ENCODE measurements around the gene PERM1. TPM values are rescaled to one million over a fixed set of nuclear protein-coding genes. Genes with fewer than 3 reads are reported as not detected.

The PERM1 gene
- total and polyA plus RNA-seq, 2 of the 13 experiments (the other 11 are each of a cell fraction or from before 2014, with no cell fraction given) = 0.04 to 0.29 TPM

DNA sequence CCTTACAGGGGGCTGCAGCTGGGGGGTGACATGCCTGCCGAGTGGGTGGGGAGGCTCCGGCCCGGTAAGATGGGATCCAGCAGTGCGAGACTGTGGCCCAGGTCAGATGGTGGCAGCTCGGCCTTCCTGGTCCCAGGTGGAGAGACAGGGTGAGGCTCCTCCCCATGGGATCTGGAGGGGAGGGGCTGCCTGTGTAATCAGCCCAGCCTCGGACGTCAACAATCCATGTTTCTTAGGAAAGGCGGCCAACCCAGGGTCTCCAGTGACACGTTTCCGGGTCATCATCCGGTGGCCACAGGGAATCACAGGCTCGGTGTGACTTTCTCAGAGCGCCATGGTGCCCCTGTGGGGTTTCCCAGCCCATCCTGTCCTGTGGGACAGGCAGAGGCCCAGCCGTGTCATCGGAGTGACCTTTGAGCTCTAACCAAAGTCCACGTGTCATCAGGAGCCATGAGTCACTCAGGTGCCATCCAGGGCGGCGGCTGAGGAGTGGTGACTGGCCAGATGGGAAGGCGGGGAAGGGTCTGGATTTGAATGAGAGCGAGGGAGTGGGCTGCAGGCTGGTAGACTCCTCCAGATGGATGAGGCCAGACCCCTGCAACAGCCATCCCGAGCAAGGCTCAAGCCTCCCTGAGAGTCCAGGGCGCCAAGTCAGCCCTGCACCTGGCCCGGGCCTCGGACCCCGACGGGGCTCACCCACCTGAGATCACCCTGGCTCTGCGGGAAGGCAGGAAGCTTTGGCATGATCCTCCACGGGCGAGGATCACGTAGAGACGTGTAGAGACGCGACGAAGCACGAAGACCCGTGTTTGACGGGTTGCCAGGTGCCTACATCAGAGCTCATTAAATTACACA, 24.6 kb upstream of the PERM1 start (continued):
- no peak for TF ChIP-seq ATM (IDR thresholded peaks at IDR 0.05; ENCODE audit: borderline replicate concordance)
- no peak for TF ChIP-seq ZNF260 (CRISPR knock-in tag; IDR thresholded peaks at IDR 0.05; ENCODE audit: borderline replicate concordance, low read depth)
- TF ChIP-seq TBX2 (CRISPR knock-in tag; IDR thresholded peaks at IDR 0.05; ENCODE audit: borderline replicate concordance) = peak; percentile 88
- TF ChIP-seq HNF4G (IDR thresholded peaks at IDR 0.05; ENCODE audit: borderline replicate concordance, low read depth, low read length) = peak; percentile 99
- TF ChIP-seq HNF4G (CRISPR knock-in tag; IDR thresholded peaks at IDR 0.05; ENCODE audit: borderline replicate concordance, low read depth) = peak; percentile 100
- peak; percentile 92 for TF ChIP-seq ZNF746 (CRISPR knock-in tag; IDR thresholded peaks at IDR 0.05)
- no peak for TF ChIP-seq RFX5 (IDR thresholded peaks at IDR 0.05; ENCODE audit: low read depth, low read length)
- TF ChIP-seq, protein P1, sequence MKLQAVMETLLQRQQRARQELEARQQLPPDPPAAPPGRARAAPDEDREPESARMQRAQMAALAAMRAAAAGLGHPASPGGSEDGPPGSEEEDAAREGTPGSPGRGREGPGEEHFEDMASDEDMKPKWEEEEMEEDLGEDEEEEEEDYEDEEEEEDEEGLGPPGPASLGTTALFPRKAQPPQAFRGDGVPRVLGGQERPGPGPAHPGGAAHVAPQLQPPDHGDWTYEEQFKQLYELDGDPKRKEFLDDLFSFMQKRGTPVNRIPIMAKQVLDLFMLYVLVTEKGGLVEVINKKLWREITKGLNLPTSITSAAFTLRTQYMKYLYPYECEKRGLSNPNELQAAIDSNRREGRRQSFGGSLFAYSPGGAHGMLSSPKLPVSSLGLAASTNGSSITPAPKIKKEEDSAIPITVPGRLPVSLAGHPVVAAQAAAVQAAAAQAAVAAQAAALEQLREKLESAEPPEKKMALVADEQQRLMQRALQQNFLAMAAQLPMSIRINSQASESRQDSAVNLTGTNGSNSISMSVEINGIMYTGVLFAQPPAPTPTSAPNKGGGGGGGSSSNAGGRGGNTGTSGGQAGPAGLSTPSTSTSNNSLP (IDR thresholded peaks at IDR 0.05; ENCODE audit: low read depth, low read length) = peak; percentile 40; the same call in 1 of the 2 replicates
- TF ChIP-seq NFKB2 (CRISPR knock-in tag; IDR thresholded peaks at IDR 0.05; ENCODE audit: borderline replicate concordance) = peak; percentile 91; the same call in 1 of the 2 replicates
- peak; percentile 87 for TF ChIP-seq DPF2 (CRISPR knock-in tag; IDR thresholded peaks at IDR 0.05; ENCODE audit: borderline replicate concordance, low read depth)
- TF ChIP-seq, protein P2, sequence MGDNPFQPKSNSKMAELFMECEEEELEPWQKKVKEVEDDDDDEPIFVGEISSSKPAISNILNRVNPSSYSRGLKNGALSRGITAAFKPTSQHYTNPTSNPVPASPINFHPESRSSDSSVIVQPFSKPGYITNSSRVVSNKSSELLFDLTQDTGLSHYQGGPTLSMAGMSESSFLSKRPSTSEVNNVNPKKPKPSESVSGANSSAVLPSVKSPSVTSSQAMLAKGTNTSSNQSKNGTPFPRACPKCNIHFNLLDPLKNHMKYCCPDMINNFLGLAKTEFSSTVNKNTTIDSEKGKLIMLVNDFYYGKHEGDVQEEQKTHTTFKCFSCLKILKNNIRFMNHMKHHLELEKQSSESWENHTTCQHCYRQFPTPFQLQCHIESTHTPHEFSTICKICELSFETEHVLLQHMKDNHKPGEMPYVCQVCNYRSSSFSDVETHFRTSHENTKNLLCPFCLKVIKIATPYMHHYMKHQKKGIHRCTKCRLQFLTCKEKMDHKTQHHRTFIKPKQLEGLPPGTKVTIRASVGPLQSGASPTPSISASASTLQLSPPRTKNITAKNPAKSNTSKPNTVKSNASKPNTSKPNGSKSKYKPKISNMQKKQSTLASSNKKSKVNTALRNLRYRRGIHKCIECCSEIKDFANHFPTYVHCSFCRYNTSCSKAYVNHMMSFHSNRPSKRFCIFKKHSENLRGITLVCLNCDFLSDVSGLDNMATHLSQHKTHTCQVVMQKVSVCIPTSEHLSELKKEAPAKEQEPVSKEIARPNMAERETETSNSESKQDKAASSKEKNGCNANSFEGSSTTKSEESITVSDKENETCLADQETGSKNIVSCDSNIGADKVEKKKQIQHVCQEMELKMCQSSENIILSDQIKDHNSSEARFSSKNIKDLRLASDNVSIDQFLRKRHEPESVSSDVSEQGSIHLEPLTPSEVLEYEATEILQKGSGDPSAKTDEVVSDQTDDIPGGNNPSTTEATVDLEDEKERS (CRISPR knock-in tag; IDR thresholded peaks at IDR 0.05) = peak; percentile 77
- TF ChIP-seq ATAD3A (CRISPR knock-in tag; IDR thresholded peaks at IDR 0.05) = no peak
- no peak for TF ChIP-seq CENPX (CRISPR knock-in tag; IDR thresholded peaks at IDR 0.05)
- TF ChIP-seq, protein P3, sequence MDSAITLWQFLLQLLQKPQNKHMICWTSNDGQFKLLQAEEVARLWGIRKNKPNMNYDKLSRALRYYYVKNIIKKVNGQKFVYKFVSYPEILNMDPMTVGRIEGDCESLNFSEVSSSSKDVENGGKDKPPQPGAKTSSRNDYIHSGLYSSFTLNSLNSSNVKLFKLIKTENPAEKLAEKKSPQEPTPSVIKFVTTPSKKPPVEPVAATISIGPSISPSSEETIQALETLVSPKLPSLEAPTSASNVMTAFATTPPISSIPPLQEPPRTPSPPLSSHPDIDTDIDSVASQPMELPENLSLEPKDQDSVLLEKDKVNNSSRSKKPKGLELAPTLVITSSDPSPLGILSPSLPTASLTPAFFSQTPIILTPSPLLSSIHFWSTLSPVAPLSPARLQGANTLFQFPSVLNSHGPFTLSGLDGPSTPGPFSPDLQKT (CRISPR knock-in tag; IDR thresholded peaks at IDR 0.05; ENCODE audit: borderline replicate concordance) = no peak
- TF ChIP-seq, protein P4, sequence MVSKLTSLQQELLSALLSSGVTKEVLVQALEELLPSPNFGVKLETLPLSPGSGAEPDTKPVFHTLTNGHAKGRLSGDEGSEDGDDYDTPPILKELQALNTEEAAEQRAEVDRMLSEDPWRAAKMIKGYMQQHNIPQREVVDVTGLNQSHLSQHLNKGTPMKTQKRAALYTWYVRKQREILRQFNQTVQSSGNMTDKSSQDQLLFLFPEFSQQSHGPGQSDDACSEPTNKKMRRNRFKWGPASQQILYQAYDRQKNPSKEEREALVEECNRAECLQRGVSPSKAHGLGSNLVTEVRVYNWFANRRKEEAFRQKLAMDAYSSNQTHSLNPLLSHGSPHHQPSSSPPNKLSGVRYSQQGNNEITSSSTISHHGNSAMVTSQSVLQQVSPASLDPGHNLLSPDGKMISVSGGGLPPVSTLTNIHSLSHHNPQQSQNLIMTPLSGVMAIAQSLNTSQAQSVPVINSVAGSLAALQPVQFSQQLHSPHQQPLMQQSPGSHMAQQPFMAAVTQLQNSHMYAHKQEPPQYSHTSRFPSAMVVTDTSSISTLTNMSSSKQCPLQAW (CRISPR knock-in tag; IDR thresholded peaks at IDR 0.05) = peak; percentile 91
- TF ChIP-seq NR1H2 (CRISPR knock-in tag; IDR thresholded peaks at IDR 0.05; ENCODE audit: borderline replicate concordance, low read depth) = no peak
- TF ChIP-seq, protein P5, sequence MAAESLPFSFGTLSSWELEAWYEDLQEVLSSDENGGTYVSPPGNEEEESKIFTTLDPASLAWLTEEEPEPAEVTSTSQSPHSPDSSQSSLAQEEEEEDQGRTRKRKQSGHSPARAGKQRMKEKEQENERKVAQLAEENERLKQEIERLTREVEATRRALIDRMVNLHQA (CRISPR knock-in tag; IDR thresholded peaks at IDR 0.05) = no peak
- TF ChIP-seq ZNF792 (CRISPR knock-in tag; IDR thresholded peaks at IDR 0.05) = peak; percentile 87
- TF ChIP-seq MBNL3 (CRISPR knock-in tag; conservative IDR thresholded peaks at IDR 0.05) = no peak
- no peak for TF ChIP-seq SRSF4 (IDR thresholded peaks at IDR 0.05; ENCODE audit: low read depth, low read length, poor library complexity, severe bottlenecking)
